Measurements from ENCODE around the gene IVNS1ABP.

- TF ChIP-seq ZFX (IDR thresholded peaks at IDR 0.05) (no peak), EZH2phosphoT487 (IDR thresholded peaks at IDR 0.05; ENCODE audit: borderline replicate concordance) (no peak), CTCF (IDR thresholded peaks at IDR 0.05 in 2 of 3, conservative IDR thresholded peaks at IDR 0.05 in 1 of 3; ENCODE audit: borderline replicate concordance in 1 of 3, insufficient read depth in 1 of 3, low read depth in 2 of 3, low read length in 2 of 3) (no peak), EGR1 (IDR thresholded peaks at IDR 0.05; ENCODE audit: low read depth) (no peak)
Measured at GRCh38 chr1:185258676-185259075, 58.4 kb downstream of the IVNS1ABP start.

Data from HCT116 (cell line).